GM23338 (cell line): ENCODE data around the gene TMEM147. TPM values are rescaled to one million over a fixed set of nuclear protein-coding genes. Genes with fewer than 3 reads are reported as not detected.

Source experiments
- ATAC-seq: fragments of 200-7000 bp; cut with Tn5 transposase; 3 replicates; pipeline ENCODE4 v1.9.1; 2020
- DNase-seq: peaks from one replicate; pipeline ENCODE4 v3.0.0-alpha.2; 2015; ENCODE audit warnings: low spot score
- H2AFZ ChIP-seq: fragments of 200-600 bp; sonication (generic); 2 replicates; pipeline ENCODE4 v1.8.0; 2016; ENCODE audit warnings: antibody characterized with exemption, mild to moderate bottlenecking, moderate library complexity
- H3F3A ChIP-seq: fragments of 200-600 bp; sonication (generic); replicated peaks from 2 replicates; pipeline ENCODE4 v1.8.0; 2017; ENCODE audit warnings: antibody characterized with exemption, mixed run types, low read depth
- H3K27ac ChIP-seq: fragments of 200-600 bp; sonication (generic); 2 replicates; pipeline ENCODE4 v1.6.1; 2016; ENCODE audit warnings: low read depth
- H3K27me3 ChIP-seq: fragments of 200-600 bp; sonication (generic); 2 replicates; pipeline ENCODE4 v1.8.0; 2016; ENCODE audit warnings: mild to moderate bottlenecking, mixed run types, moderate library complexity; ENCODE audit not compliant: insufficient read depth
- H3K36me3 ChIP-seq: fragments of 200-600 bp; sonication (generic); 2 replicates; pipeline ENCODE4 v1.8.0; 2016; ENCODE audit warnings: mild to moderate bottlenecking; ENCODE audit not compliant: insufficient read depth
- H3K4me1 ChIP-seq: fragments of 200-600 bp; sonication (generic); 2 replicates; pipeline ENCODE4 v1.8.0; 2016; ENCODE audit warnings: mild to moderate bottlenecking, moderate library complexity; ENCODE audit not compliant: insufficient read depth
- H3K4me2 ChIP-seq: fragments of 200-600 bp; sonication (generic); 2 replicates; pipeline ENCODE4 v1.7.1; 2017; ENCODE audit warnings: mixed run types
- H3K4me3 ChIP-seq: fragments of 200-600 bp; sonication (generic); 2 replicates; pipeline ENCODE4 v1.6.1; 2016; ENCODE audit warnings: mixed run types
- H3K79me2 ChIP-seq: fragments of 200-600 bp; sonication (generic); replicated peaks from 2 replicates; pipeline ENCODE4 v1.8.0; 2017; ENCODE audit warnings: mild to moderate bottlenecking; ENCODE audit not compliant: insufficient read depth
- H3K9me2 ChIP-seq: fragments of 200-600 bp; sonication (generic); 2 replicates; pipeline ENCODE4 v1.8.0; 2017; ENCODE audit not compliant: insufficient read depth
- H4K20me1 ChIP-seq: fragments of 200-600 bp; sonication (generic); replicated peaks from 2 replicates; pipeline ENCODE4 v1.8.0; 2017; ENCODE audit warnings: mild to moderate bottlenecking; ENCODE audit not compliant: insufficient read depth
- H3K27ac Mint-ChIP-seq: 2 replicates; pipeline ENCODE4 v1.8.0; 2020; ENCODE audit warnings: inconsistent platforms, mild to moderate bottlenecking, moderate library complexity, mixed read lengths
- H3K27me3 Mint-ChIP-seq: 3 replicates; pipeline ENCODE4 v1.8.0; 2022; ENCODE audit warnings: low read depth, mild to moderate bottlenecking, moderate library complexity, mixed read lengths, inconsistent platforms; ENCODE audit not compliant: insufficient read depth, poor library complexity
- H3K36me3 Mint-ChIP-seq: 3 replicates; pipeline ENCODE4 v1.8.0; 2021; ENCODE audit warnings: low read depth, mild to moderate bottlenecking, inconsistent platforms, moderate library complexity, mixed read lengths
- H3K4me1 Mint-ChIP-seq: 3 replicates; pipeline ENCODE4 v1.8.0; 2020; ENCODE audit warnings: mild to moderate bottlenecking, inconsistent platforms, mixed read lengths
- H3K4me3 Mint-ChIP-seq: 3 replicates; pipeline ENCODE4 v1.8.0; 2021; ENCODE audit warnings: moderate library complexity, mild to moderate bottlenecking, inconsistent platforms, mixed read lengths
- H3K9me3 Mint-ChIP-seq: 3 replicates; pipeline ENCODE4 v1.8.0; 2020; ENCODE audit warnings: moderate library complexity, mild to moderate bottlenecking, inconsistent platforms, mixed read lengths
- EZH2 ChIP-seq: fragments of 200-600 bp; sonication (generic); IDR thresholded peaks from one replicate; pipeline ENCODE4 v1.8.0; 2017; ENCODE audit warnings: antibody characterized with exemption, mild to moderate bottlenecking, low read depth; ENCODE audit not compliant: unreplicated experiment
- EZH2phosphoT487 ChIP-seq: fragments of 200-600 bp; sonication (generic); IDR thresholded peaks from one replicate; pipeline ENCODE4 v1.8.1; 2018; ENCODE audit warnings: antibody characterized with exemption; ENCODE audit not compliant: unreplicated experiment
- JUNB ChIP-seq: IDR thresholded peaks from one replicate; pipeline ENCODE4 v1.6.1; 2016; ENCODE audit warnings: antibody characterized with exemption; ENCODE audit not compliant: unreplicated experiment
- STAT1 ChIP-seq: IDR thresholded peaks from one replicate; pipeline ENCODE4 v1.6.1; 2016; ENCODE audit warnings: antibody characterized with exemption; ENCODE audit not compliant: unreplicated experiment
- ZNF331 ChIP-seq: fragments of 250-450 bp; sonication (Bioruptor Pico); IDR thresholded peaks from 2 replicates; pipeline ENCODE4 v1.5.0; 2020; ENCODE audit warnings: low read depth, mild to moderate bottlenecking, moderate library complexity
- ZNF462 ChIP-seq: fragments of 250-450 bp; sonication (Bioruptor Pico); IDR thresholded peaks from 2 replicates; pipeline ENCODE4 v1.5.0; 2020; ENCODE audit warnings: mild to moderate bottlenecking, moderate library complexity
- polyA plus RNA-seq: library from polyadenylated mRNA; unstranded; fragments of >200 nt; fragmentation: Nextera tagmentation; extraction: Ambion mirVana; gene quantifications from 2 replicates; pipeline ENCODE4 v1.2.1, GENCODE V29; 2016
- total RNA-seq: library from RNA; depleted of rRNA; stranded (reverse); fragments of >200 nt; shearing (Covaris generic); gene quantifications from 2 replicates; pipeline ENCODE4 v1.2.3, GENCODE V29; 2014
- TF ChIP-seq, protein P1 (sequence below): IDR thresholded peaks from 2 replicates; pipeline ENCODE4 v1.6.1; 2016; ENCODE audit warnings: antibody characterized with exemption

Gene TMEM147
- total and polyA plus RNA-seq, 2 experiments from 2014 or later = 164 to 272 TPM

GRCh38 chr19:35517342-35517741 is 28.1 kb upstream of the TMEM147 start (continued):
- TF ChIP-seq ZNF462 (no peak), JUNB (no peak)

DNA sequence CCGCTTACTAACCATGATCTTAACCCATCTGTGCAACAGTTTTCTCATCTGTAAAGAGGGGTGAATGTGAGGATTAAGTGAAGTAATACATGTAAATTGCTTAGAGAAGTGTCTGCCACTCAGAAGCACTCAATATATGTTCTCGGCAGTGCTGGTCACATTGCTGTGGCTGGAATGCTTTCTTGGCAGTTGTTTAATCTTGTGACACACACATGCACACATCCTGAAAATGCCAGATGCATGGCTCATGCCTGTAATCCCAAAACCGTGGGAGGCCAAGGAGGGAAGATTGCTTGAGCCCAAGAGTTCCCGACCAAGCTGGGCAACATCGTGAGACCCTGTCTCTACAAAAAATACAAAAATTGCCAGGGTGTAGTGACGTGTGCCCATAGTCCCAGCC is 27.1 kb upstream of the TMEM147 start:
- H3K9me3 Mint-ChIP-seq = no peaks in the 10 kb centered on the region; the same call in 2 of the 3 replicates
- H3K27me3 Mint-ChIP-seq = peaks cover 14% of the 10 kb centered on the region
- Histone ChIP-seq H4K20me1 (no peaks in the 10 kb centered on the region), H3K36me3 (no peaks in the 10 kb centered on the region), H3K4me1 (peaks cover 21% of the 10 kb centered on the region), H2AFZ (no peak overlapping the region), H3K4me3 (no peak overlapping the region), H3K27ac (no peak overlapping the region), H3K4me2 (no peak overlapping the region), H3K9me2 (no peaks in the 10 kb centered on the region), H3K27me3 (no peaks in the 10 kb centered on the region), H3K79me2 (no peaks in the 10 kb centered on the region), H3F3A (no peaks in the 10 kb centered on the region)
- peaks cover 27% of the 10 kb centered on the region for H3K4me1 Mint-ChIP-seq
- DNase-seq (no peak), ATAC-seq (no peak)
- no peak overlapping the region for H3K4me3 Mint-ChIP-seq
- TF ChIP-seq, protein P1, sequence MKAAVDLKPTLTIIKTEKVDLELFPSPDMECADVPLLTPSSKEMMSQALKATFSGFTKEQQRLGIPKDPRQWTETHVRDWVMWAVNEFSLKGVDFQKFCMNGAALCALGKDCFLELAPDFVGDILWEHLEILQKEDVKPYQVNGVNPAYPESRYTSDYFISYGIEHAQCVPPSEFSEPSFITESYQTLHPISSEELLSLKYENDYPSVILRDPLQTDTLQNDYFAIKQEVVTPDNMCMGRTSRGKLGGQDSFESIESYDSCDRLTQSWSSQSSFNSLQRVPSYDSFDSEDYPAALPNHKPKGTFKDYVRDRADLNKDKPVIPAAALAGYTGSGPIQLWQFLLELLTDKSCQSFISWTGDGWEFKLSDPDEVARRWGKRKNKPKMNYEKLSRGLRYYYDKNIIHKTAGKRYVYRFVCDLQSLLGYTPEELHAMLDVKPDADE = no peak
- TF ChIP-seq EZH2 (no peak), ZNF331 (CRISPR knock-in tag) (no peak), EZH2phosphoT487 (no peak), STAT1 (no peak)
- no peaks in the 10 kb centered on the region for H3K36me3 Mint-ChIP-seq
- H3K27ac Mint-ChIP-seq = no peak overlapping the region
